Stimulated activated CD8-positive, alpha-beta memory T cell treated with anti-CD3 and anti-CD28 coated beads, Interleukin-15, amount 100 ng/mL, for 24 hours (primary cell): ENCODE results near the gene SLC7A6OS.
"Not testable (repeated sequence)": the region's sequence is repeated elsewhere in the genome, so short reads cannot be mapped to it uniquely, and the experiment has no call there.

Source experiments
- DNase-seq: peaks from one replicate; pipeline ENCODE4 v3.0.0-alpha.2; 2020; ENCODE audit warnings: low read depth

The SLC7A6OS gene

GRCh38 chr16:68298907-68299561 is 11.7 kb downstream of the SLC7A6OS start:
- no peak for DNase-seq

- no peak for DNase-seq
Measured at GRCh38 chr16:68298312-68298711, 12.4 kb downstream of the SLC7A6OS start.

- no peak for DNase-seq
Measured at GRCh38 chr16:68297908-68298307, 12.8 kb downstream of the SLC7A6OS start.

GRCh38 chr16:68296693-68297092 is 14.1 kb downstream of the SLC7A6OS start:
- DNase-seq = no peak

- DNase-seq = no peak
Measured at GRCh38 chr16:68296291-68296690, 14.5 kb downstream of the SLC7A6OS start.

- no peak for DNase-seq
Measured at GRCh38 chr16:68292425-68292824, 18.3 kb downstream of the SLC7A6OS start.

- no peak for DNase-seq
Measured at GRCh38 chr16:68291227-68291626, 19.5 kb downstream of the SLC7A6OS start.

- DNase-seq = no peak
Measured at GRCh38 chr16:68290450-68290849, 20.3 kb downstream of the SLC7A6OS start.

- no peak for DNase-seq
Measured at GRCh38 chr16:68289621-68290329, 21.0 kb downstream of the SLC7A6OS start.

- no peak for DNase-seq
Measured at GRCh38 chr16:68289202-68289601, 21.5 kb downstream of the SLC7A6OS start.

- not testable (repeated sequence) for DNase-seq
Measured at GRCh38 chr16:68288796-68289195, 21.9 kb downstream of the SLC7A6OS start.

GRCh38 chr16:68288252-68288650 is 22.5 kb downstream of the SLC7A6OS start:
- DNase-seq = no peak

GRCh38 chr16:68287276-68288251 is 23.2 kb downstream of the SLC7A6OS start:
- no peak for DNase-seq

- DNase-seq = no peak
Measured at GRCh38 chr16:68286153-68287074, 24.3 kb downstream of the SLC7A6OS start.

GRCh38 chr16:68285683-68286082 is 25.1 kb downstream of the SLC7A6OS start:
- DNase-seq = no peak

GRCh38 chr16:68284847-68285246 is 25.9 kb downstream of the SLC7A6OS start:
- DNase-seq = no peak

- DNase-seq = no peak
Measured at GRCh38 chr16:68283801-68284598, 26.7 kb downstream of the SLC7A6OS start.

GRCh38 chr16:68283346-68283745 is 27.4 kb downstream of the SLC7A6OS start:
- no peak for DNase-seq

- DNase-seq = no peak
Measured at GRCh38 chr16:68282064-68282452, 28.7 kb downstream of the SLC7A6OS start.

GRCh38 chr16:68281368-68282063 is 29.2 kb downstream of the SLC7A6OS start:
- no peak for DNase-seq
